NCI-H1694 (cell line): ENCODE results near the gene SYCP1.
"Not testable (repeated sequence)": the region's sequence is repeated elsewhere in the genome, so short reads cannot be mapped to it uniquely, and the experiment has no call there.

Experiments
- DNase-seq: peaks from one replicate; lab custom pipeline; 2025; lab: John Stamatoyannopoulos, UW

SYCP1 gene, protein sequence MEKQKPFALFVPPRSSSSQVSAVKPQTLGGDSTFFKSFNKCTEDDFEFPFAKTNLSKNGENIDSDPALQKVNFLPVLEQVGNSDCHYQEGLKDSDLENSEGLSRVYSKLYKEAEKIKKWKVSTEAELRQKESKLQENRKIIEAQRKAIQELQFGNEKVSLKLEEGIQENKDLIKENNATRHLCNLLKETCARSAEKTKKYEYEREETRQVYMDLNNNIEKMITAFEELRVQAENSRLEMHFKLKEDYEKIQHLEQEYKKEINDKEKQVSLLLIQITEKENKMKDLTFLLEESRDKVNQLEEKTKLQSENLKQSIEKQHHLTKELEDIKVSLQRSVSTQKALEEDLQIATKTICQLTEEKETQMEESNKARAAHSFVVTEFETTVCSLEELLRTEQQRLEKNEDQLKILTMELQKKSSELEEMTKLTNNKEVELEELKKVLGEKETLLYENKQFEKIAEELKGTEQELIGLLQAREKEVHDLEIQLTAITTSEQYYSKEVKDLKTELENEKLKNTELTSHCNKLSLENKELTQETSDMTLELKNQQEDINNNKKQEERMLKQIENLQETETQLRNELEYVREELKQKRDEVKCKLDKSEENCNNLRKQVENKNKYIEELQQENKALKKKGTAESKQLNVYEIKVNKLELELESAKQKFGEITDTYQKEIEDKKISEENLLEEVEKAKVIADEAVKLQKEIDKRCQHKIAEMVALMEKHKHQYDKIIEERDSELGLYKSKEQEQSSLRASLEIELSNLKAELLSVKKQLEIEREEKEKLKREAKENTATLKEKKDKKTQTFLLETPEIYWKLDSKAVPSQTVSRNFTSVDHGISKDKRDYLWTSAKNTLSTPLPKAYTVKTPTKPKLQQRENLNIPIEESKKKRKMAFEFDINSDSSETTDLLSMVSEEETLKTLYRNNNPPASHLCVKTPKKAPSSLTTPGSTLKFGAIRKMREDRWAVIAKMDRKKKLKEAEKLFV

DNA sequence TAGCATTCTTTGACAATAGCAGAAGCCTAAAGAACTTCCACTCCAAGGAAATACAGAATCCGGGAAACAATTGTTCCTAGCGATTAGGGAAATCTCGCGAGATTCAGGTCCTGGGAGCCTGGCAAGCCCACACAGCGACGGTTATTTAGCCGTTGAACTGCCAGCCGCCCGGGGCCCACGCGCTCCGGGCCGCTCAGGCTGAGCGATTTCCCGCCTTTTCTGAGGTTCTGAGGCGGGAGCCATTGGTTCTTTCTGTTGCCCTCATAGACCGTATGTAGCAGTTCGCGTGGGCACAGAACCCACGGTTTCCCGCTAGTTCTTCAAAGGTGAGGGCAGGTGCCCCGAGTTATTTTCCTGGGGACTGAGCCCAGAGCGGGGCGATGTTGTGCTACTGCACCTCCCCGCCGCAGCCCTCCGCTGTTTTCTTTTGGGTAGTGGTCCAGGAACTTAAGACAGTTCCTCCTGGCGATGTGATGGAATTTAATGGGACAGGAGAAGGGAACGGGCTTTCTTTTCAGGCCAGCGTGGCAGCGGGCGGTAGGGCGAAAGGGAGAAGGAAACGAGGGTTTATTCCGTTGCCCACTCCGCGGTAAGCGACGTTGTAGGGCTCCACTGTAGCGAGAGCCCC is at the start of gene SYCP1:
Gene SYCP1 (plus strand): TSS at position 171 of the 628 bp plus-strand sequence. CDS start 602 bp downstream, outside the sequence.
- DNase-seq, result no peak

DNA sequence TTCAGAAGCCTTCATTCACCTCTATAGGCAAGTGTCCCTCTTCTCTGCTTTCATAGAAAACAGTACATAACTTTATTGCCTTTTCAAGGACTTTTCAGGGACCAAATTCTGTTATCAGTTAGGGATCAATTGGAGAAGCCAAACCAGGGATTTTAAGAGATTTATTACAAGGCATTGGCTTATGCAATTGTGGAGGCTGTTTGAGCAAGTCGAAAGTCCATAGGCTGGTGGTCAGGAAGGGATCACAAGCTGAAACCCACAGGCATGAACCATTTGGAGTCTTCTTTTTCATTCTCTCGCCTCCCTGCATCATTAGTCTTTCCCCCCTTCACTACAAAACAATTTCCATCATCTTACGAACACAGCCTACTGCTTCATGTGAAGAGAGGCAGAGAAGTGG is 34.8 kb upstream of the SYCP1 start:
- no peak for DNase-seq

DNA sequence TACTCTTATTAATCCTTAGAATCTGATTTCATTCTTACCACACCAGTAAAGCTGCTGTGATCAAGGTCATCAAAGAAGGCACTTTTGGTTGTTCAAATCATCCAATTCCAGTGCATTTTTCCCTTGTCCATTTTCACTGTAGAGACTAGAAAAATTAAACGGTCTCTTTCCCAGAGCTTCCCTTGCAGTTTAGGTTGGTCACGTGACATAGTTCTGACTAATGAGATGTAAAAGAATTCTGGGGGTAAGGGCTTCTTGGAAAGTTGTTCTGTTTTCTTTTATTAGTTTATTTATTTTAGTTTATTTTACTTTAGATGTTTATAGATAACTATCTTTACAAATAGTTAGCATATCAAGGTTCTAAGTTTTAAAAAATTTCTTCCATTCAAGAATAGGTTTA is 34.3 kb upstream of the SYCP1 start:
- no peak for DNase-seq

DNA sequence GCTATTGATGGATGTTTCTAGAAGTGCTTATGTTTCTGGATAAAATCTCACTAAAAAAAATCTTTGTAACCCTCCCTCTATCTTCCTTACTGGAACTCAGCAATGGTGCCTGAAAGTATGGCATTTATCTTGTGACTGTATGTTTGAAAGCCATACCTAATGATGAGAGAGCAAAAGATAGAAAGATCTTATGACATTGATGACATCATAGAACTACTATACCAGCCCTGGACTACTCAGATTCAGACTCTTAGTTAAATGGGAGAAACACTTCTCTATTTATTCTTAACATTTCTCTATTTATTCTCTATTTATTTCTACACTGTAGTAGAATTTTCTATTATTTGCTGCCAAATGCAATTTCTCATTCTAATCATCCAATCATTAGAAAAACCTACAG is 32.7 kb upstream of the SYCP1 start:
- no peak for DNase-seq

DNA sequence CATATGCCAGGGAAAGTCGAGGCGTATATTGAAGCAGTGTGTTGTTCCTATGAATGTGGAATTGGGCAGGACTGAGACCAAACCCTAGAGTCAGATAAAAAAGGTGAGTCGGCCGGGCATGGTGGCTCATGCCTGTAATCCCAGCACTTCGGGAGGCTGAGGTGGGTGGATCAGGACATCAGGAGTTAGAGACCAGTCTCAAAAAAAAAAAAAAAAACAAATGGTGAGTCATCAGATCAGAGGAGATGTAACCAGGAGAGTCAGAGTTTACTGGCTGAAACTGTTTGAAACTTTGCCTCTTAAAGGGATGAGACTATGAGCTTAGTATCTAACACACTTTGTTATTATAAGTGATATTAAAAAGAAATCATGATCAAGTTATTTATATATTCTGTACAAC is 26.4 kb upstream of the SYCP1 start:
- no peak for DNase-seq

DNA sequence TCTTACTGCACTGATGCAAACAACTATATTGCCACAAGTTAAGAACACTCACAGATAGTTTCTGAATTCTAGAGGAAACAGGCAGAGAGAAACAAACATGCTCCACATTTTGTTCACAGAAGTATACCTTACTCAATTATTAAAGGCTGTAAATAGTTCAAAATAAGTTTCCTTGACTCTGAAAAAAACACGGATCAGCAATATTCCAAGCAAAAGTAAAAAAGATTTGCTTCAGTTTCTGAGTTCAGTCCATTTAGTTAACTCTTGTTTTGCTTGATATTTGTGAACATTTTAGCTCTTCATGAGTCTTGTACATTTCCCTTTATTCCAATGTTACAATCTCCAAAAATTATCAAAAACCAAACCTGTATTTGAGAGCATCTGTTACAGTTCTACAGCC is 24.6 kb upstream of the SYCP1 start:
- not testable (repeated sequence) for DNase-seq

DNA sequence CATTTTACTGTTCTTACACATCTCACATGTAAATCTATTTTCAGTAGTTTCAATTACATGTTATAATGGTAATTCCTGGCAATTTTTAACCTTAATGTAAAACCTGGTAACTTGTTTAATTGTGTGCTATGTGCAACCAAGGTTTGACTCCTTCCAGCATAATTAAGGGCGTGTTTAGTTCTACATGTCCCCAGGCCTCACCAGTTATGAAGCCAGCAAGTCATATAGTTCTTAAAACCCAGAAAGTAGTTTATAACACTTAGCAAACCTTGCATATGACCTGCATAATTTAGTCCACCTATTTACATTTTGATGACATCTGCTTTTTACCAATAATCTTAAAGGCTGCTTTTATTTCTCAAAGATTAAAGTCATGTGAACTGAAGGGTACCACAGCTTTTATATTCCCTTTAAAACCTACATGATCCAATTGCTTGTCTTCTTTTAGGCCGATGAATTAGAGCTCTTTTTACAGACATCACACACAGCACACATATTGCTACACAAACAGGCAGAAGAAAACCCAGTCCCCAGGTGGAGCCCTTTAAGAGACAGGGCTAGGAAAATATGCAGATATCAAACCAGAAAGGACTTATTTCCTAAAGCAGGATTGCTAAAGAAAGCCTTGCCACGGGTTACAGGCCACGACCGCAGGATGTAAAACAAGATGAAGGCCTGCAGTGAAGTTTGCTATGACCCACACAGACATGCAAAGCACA is 23.2 kb upstream of the SYCP1 start:
- DNase-seq, result no peak

DNA sequence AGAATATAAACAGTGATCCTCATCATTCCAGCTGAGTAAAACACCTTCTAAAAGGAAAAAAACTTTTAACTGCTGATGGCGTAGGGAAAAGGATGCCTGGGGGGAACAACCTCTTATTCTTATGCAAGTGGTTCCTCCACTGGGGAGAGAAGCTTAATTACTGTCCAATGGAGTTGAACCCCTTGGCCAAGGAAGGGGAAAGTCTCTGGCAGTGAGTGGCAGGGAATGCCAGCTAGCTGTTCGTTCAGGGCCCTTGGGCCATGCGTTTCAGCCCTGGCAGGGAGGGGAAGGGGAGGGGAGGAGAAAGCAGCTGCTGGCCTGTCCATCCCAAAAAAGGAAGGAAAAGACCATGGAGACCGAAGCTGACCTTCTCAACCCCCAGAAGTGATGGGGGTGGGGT is 22.6 kb upstream of the SYCP1 start:
- DNase-seq, result no peak

DNA sequence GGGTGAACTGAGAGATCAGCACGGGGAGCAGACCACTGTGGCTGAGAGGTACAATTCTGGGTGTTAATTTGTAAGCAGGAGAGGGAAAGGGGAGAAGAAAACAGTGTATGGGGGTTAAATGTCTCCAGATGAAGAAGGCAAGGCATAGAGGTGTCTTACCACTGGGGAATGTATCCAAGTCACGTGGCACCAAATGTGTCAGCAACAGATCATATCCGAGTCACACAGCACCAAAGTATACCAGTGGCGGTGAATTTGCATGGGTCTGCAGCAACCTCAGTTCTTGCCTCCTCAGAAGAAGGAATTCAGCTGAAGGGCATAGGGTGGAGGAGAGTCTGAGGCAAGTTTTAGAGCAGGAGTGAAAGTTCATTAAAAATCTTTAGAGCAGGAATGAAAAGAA is 21.2 kb upstream of the SYCP1 start:
- DNase-seq, result no peak

DNA sequence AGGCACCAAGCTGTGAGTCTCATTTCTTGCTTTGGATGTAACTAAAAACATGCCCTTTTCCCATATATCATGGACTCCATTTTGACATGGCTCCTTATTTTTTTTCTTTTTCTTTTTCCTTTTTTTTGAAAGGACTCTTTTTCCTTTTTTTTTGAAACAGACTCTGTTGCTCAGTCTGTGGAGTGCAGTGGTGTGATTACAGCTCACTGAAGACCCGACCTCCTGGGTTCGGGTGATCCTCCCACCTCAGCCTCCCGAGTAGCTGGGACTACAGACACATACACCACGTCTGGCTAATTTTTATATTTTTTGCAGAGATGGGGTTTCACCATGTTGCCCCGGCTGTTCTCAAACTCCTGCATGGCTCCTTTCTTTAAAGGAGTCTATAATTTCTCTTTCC is 10.4 kb upstream of the SYCP1 start:
- DNase-seq, result no peak

DNA sequence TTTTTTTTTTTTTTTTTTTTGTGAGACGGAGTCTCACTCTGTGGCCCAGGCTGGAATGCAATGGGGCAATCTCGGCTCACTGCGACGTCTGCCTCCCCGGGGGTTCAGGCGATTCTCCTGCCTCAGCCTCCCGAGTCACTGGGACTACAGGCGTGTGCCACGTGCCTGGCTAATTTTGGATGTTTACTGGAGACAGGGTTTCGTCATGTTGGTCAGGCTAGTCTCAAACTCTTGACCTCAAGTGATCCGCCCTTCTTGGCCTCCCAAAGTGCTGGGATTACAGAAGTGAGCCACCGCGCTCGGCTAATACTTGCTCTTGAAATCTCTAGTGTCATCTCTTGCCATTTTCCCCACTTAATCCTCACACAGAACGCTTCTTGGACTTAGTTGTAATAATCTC is 1.1 kb upstream of the SYCP1 start:
- DNase-seq, result no peak

DNA sequence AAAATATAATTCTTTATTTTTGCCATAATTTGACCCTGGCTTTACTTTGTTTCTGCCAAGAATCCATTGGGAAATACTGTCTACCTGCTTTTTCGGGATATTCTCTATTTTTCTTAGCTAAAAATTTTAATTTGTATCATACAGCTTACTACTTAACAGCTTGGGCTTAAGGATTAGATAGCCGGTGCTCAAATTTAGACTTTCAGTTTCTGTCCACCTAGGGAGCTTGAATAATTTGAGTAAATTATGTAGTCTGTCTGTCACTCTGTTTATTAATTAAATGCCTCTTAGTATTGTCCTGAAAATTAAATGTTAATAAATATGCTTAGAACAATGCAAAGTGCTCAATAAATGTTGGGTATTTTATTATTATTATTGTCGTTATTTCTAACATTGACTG is 6.7 kb downstream of the SYCP1 start:
- DNase-seq, result no peak

DNA sequence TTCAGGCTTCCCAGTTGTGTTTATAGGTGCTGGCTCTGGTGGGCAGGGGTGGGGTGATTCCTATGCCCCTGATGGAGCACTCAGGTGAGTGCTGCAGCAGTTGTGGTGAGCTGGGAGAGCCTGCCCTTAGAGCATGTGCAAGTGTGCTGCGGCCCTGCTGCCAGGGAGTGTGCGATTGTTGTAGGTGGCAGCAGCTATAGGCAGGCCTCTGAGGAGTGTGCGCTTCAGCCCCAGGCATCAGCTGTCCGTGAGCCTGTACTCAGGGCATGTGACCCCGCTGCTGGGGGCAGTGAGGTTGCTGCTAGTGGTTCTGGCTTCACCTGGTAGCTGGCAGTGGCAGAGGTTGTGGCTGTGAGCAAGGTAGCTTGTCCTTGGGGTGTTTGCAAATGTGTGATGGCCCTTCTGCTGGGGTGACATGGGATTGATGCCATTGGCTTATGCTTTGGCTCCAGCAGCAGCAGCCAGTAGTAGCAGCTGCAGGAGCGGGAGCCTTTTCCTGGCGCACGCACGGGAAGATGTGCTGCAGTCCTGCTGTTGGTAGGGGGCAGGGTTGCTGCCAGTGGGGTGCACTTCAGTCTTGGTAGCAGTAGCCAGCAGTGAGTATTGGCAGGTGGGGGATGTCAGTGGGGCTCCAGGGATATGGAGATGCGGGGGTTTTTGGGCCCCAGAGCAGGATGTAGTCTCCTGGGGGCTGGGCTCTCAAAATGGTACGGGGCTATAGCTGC is 37.7 kb downstream of the SYCP1 start:
- no peak for DNase-seq

DNA sequence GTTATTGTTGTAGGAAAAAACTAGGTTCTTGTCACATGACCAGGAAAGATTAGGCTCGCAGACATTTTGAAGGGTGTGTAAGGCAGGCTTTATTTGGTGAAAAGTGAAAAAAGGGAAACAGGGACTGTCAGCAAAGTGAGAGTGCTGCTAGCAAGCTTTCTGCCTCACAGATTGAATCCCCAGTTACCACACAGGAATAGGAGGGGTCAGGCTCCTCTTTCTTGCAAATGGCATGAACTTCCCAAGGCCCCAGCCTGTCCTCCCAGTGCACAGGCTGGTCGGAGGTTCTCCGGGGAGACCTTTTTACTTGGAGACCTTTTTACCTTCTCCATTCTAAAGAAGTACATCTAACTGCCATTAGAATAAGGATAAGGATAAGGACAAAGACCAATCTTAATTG is 42.1 kb downstream of the SYCP1 start:
- DNase-seq, result no peak

DNA sequence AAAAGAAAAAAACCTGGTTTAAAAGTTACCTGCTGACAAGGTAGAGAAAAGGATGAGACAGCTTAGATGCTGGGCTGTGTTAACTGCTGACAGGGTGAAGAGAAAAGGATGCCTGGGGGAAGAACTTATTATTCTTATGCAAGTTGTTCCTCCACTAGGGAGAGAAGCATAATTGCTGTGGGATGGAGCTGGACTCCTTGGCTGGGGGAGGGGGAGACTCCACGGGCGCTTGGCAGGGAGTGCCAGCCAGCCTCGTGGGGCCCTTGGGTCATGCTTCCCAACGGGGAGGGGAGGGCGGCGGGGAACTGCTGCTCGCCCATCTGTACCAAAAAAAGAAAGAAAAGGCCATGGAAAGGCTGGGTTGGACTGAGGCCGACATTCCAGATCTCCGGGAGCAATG is 47.2 kb downstream of the SYCP1 start:
- no peak for DNase-seq

DNA sequence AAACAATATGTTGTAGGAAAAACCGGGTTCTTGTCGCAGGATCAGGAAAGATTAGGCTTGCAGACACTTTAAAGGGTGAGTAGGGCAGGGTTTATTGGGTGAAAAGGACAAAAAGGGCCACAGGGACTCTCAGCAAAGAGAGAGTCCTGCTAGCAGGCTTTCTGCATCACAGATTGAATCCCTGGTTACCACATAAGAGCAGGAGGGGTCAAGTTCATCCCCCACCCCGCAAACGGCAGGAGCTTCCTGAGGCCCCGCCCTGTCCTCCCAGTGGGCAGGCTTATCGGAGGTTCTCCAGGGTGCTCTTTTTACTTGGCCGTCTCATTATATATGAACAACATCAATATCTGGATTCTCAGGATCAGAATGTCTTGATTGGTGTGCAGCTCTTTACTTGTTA is 47.7 kb downstream of the SYCP1 start:
- DNase-seq, result no peak

DNA sequence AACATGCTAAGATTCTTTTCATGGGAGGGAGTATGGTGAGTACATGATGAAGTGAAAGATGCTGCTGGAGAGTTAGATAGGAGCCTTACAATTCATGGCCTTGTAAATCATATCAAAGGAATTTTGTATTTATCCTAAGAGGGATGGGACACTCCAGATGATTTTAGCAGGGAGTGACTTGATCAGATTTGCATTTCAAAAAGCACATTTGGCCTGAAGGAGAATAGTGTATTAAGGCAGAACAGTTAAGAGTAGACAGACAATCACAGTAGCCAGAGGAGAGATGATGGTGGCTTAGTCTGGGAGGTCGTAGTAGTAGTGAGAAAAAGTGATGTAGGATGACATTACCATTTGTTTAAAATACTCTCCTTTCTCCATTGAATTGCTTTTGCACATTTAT is 48.8 kb downstream of the SYCP1 start:
- no peak for DNase-seq

DNA sequence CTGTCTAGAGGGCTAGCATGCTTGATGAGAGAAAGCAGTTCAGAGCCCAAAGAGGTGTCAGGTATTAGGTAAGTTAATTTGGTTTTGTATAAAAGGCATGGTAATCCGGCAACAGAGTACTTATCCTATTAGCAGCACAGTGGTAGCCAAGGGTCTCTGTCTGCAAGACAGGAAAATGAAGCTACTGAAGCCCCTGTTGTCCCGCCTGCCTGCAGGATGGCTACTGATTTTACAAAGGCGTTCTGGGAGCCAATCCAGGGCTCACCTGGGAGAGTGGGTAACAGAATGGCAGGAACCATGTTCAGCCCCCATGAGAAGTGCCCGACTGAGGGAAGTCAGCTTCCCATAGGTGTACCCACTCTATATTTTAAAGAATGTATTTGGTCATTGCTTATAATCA is 61.1 kb downstream of the SYCP1 start:
- not testable (repeated sequence) for DNase-seq

DNA sequence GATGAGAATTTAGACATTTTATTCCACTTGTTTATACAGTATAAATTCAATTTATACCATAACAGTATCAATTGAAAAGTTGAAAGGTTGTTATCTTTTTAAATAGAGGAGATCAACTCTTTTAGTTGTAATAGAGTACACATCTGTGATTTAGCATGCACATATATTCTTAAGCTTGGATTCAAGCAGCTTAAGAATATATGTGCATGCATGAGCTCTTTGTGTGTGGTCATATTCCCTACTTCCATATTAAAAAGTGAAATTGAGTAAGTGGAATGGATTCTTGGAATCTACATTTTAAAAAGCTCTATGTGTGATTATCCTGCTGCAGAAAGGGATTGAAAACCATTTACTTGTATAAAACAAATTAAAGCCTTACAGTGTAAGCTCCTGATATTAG is 71.9 kb downstream of the SYCP1 start:
- no peak for DNase-seq

DNA sequence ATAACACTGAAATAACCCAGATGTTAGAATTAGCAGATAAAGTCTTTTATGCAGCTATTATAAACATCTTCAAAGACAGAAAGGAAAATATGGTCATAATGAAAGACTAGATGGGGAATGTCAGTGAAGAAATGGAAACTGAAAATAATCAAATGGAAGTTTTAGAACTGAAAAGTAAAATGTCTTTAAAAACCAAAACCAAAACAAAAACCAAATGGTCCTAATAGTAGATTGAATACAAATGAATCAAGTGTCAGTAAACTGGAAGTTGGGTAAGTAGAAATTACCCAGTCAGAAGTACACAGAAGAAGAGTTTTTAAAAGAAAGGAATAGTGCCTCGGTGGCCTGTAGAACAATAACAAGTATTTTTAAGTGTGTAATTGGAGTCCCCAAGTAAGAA is 72.7 kb downstream of the SYCP1 start:
- no peak for DNase-seq

DNA sequence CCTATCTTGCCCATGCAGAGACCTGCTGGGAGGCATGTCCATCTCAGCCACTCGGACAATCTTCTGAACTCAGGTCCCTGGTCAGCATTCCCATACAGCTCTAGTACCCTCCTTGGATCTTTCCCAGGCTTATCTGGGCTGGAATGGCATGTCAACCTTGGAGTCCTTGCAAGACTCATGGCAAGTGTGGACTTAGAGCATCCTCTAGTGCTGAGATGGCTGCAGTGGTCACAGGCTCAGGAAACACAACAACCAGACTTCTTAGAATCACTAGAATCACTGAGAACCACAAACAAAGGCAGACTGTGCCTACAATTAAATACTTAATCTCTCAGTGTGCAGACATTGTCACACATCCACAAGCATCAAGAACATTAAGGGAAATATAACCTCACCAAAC is 101.9 kb downstream of the SYCP1 start:
- DNase-seq, result no peak
